ENCODE measurements around the gene EGR4. TPM values are rescaled to one million over a fixed set of nuclear protein-coding genes. Genes with fewer than 3 reads are reported as not detected.

Gene EGR4
- total RNA-seq, 1 experiment from 2014 or later, result not detected

DNA sequence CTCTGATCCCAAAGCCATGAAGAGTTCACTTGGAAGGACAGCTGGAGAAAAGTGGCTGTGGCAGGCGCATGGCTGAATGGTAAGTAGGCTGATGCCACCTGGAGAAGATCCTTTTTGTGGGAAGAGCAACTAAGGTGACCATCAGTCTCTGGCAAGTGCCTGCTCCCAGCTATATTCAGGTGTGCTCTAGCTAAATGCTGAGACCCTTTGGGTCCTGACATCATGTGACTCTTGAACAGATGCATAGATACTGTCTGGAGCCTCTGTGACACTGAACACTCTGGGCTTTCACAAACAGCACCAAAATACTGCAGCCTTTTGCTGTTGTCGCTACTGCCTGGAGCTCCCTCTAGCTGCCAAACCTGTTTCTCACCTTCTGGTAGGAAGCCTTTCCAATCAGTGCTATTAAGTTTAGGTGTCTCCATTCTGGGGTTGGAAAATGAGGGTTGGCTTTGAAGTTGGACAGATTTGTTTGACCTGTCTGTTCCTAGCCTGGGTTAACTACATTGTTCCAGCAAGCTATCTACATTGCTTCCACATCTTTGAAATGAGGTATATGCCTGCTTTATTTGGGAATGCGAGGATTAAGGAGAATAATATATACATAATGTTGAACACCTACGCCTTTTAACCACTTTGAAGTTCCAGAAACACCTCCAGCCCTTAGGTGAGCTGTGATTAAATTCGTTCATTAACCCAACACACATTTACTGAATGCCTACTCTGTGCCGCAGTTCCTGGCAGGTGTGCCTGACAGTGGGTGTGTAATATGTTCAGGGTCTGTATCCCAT, 3.1 kb downstream of the EGR4 start:
- Histone ChIP-seq H3K27ac (ENCODE audit: low read length) (no peak overlapping the region), H3K4me1 (ENCODE audit: insufficient read depth, low read length) (no peaks in the 10 kb centered on the region), H3K27me3 (ENCODE audit: low read length) (peaks cover 52% of the 10 kb centered on the region), H2AFZ (ENCODE audit: low read length) (no peak overlapping the region), H4K20me1 (ENCODE audit: low read length) (no peaks in the 10 kb centered on the region), H3K4me2 (ENCODE audit: low read length) (no peak overlapping the region), H3K36me3 (ENCODE audit: low read depth, low read length) (no peaks in the 10 kb centered on the region), H3K4me3 (ENCODE audit: low read length) (no peak overlapping the region), H3F3A (ENCODE audit: low read length, unreplicated experiment) (no peaks in the 10 kb centered on the region), H3K9me2 (replicated peaks; ENCODE audit: low read length) (no peaks in the 10 kb centered on the region), H3K9ac (ENCODE audit: low read length) (no peak overlapping the region), H3K9me3 (ENCODE audit: low read length) (no peaks in the 10 kb centered on the region), H3K79me2 (ENCODE audit: low read length) (no peaks in the 10 kb centered on the region)
- TF ChIP-seq, protein P1, sequence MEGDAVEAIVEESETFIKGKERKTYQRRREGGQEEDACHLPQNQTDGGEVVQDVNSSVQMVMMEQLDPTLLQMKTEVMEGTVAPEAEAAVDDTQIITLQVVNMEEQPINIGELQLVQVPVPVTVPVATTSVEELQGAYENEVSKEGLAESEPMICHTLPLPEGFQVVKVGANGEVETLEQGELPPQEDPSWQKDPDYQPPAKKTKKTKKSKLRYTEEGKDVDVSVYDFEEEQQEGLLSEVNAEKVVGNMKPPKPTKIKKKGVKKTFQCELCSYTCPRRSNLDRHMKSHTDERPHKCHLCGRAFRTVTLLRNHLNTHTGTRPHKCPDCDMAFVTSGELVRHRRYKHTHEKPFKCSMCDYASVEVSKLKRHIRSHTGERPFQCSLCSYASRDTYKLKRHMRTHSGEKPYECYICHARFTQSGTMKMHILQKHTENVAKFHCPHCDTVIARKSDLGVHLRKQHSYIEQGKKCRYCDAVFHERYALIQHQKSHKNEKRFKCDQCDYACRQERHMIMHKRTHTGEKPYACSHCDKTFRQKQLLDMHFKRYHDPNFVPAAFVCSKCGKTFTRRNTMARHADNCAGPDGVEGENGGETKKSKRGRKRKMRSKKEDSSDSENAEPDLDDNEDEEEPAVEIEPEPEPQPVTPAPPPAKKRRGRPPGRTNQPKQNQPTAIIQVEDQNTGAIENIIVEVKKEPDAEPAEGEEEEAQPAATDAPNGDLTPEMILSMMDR (conservative IDR thresholded peaks at IDR 0.05; ENCODE audit: low read depth, low read length), result peak; percentile 83
- no peak for TF ChIP-seq EZH2 (IDR thresholded peaks at IDR 0.05; ENCODE audit: low read length, unreplicated experiment)
- TF ChIP-seq EZH2phosphoT487 (IDR thresholded peaks at IDR 0.05; ENCODE audit: borderline replicate concordance, low read length), result no peak
- peak; percentile 72 for ATAC-seq
- ChIA-PET CTCF (no interaction called here), POLR2A (ENCODE audit: unreplicated experiment) (no interaction called here)
- BruUV-seq (replicated peaks), result no TSS peak
- DNase-seq, result peak; percentile 61
- intact Hi-C loops (cut with micrococcal nuclease), result no loop called here

DNA sequence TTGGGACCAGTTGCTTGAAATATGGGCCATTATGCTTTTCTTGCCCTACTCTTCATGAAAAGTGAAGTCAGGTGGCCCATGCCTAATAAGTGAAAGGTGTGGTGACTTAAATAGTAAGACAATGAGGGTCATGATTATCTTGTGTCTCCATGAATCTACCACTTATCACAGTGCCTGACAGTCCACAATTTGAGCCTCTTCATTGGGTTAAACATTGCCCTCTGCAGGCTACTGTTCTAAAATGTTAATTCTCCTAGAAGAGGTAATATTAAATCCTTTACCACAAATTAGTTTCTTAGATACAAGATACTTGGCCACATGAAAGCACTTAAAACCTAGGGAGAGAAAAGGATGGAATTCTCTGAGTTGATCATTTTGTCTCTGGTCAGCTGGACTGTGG, 4.0 kb downstream of the EGR4 start:
- Histone ChIP-seq H3F3A (ENCODE audit: low read length, unreplicated experiment) (no peaks in the 10 kb centered on the region), H3K9ac (ENCODE audit: low read length) (no peak overlapping the region), H3K27me3 (ENCODE audit: low read length) (peaks cover 42% of the 10 kb centered on the region), H3K4me2 (ENCODE audit: low read length) (no peak overlapping the region), H3K9me2 (replicated peaks; ENCODE audit: low read length) (no peaks in the 10 kb centered on the region), H3K36me3 (ENCODE audit: low read depth, low read length) (no peaks in the 10 kb centered on the region), H3K9me3 (ENCODE audit: low read length) (no peaks in the 10 kb centered on the region), H4K20me1 (ENCODE audit: low read length) (no peaks in the 10 kb centered on the region), H3K27ac (ENCODE audit: low read length) (no peak overlapping the region), H2AFZ (ENCODE audit: low read length) (no peak overlapping the region), H3K4me3 (ENCODE audit: low read length) (no peak overlapping the region), H3K79me2 (ENCODE audit: low read length) (no peaks in the 10 kb centered on the region), H3K4me1 (ENCODE audit: insufficient read depth, low read length) (no peaks in the 10 kb centered on the region)
- ChIA-PET CTCF (no interaction called here), POLR2A (ENCODE audit: unreplicated experiment) (no interaction called here)
- DNase-seq (no peak), ATAC-seq (no peak)
- intact Hi-C loops (cut with micrococcal nuclease), result no loop called here
- TF ChIP-seq EZH2phosphoT487 (IDR thresholded peaks at IDR 0.05; ENCODE audit: borderline replicate concordance, low read length) (no peak), EZH2 (IDR thresholded peaks at IDR 0.05; ENCODE audit: low read length, unreplicated experiment) (no peak)
- TF ChIP-seq, protein P1 (conservative IDR thresholded peaks at IDR 0.05; ENCODE audit: low read depth, low read length), result 0 out of 2 replicates have a peak, but pooled peaks have one; percentile 16
- no TSS peak for BruUV-seq (replicated peaks)

DNA sequence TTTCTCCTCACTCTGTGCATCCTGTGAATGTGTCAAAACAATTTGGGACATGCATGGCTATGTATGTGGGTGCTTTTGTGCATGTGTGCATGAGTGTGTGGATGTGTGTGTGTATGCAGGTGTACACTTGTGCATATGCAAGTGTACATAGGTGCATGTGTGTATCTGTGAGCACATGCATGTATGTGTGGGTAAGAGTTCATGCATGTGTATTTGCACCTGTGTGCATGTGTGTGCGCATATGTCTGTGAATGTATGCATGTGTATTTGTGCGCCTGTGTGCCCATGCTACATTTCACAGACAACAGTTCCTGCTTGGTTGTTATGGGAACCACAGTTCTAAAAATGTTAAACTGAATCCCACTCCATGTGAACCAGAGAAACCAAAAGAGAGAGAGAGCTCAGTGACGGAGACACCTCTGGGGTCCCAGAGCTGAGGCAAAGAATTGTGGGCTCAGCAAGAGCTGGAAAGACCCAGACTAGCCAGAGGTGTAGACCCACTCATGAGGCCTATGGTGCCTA, 7.2 kb downstream of the EGR4 start:
- Histone ChIP-seq H3K4me1 (ENCODE audit: insufficient read depth, low read length) (peaks cover 9% of the 10 kb centered on the region; the same call in 1 of the 2 replicates), H3K9me3 (ENCODE audit: low read length) (no peaks in the 10 kb centered on the region), H2AFZ (ENCODE audit: low read length) (no peak overlapping the region), H3K9me2 (replicated peaks; ENCODE audit: low read length) (no peaks in the 10 kb centered on the region), H3K9ac (ENCODE audit: low read length) (no peak overlapping the region), H3K4me2 (ENCODE audit: low read length) (no peak overlapping the region), H3K27ac (ENCODE audit: low read length) (no peak overlapping the region), H3K36me3 (ENCODE audit: low read depth, low read length) (no peaks in the 10 kb centered on the region), H3K27me3 (ENCODE audit: low read length) (peaks cover 11% of the 10 kb centered on the region; the same call in 1 of the 2 replicates), H3K79me2 (ENCODE audit: low read length) (0 out of 2 replicates have a peak, but pooled peaks cover 10% of the 10 kb centered on the region), H3K4me3 (ENCODE audit: low read length) (no peak overlapping the region), H4K20me1 (ENCODE audit: low read length) (no peaks in the 10 kb centered on the region), H3F3A (ENCODE audit: low read length, unreplicated experiment) (no peaks in the 10 kb centered on the region)
- ATAC-seq, result no peak
- POLR2A ChIA-PET (ENCODE audit: unreplicated experiment), result interaction anchor here (0.6 kb wide), 1 partner anchor 26 kb away, joined by 3 read pairs; no protein-coding TSS in a partner anchor
- intact Hi-C loops (cut with micrococcal nuclease), result no loop called here
- BruUV-seq (replicated peaks), result no TSS peak
- no peak for TF ChIP-seq EZH2phosphoT487 (IDR thresholded peaks at IDR 0.05; ENCODE audit: borderline replicate concordance, low read length)
- TF ChIP-seq, protein P1 (conservative IDR thresholded peaks at IDR 0.05; ENCODE audit: low read depth, low read length), result no peak
- no peak for TF ChIP-seq EZH2 (IDR thresholded peaks at IDR 0.05; ENCODE audit: low read length, unreplicated experiment)
- no peak for DNase-seq
- CTCF ChIA-PET, result no interaction called here
